Measurements from ENCODE around the gene TOX2.

GRCh38 chr20:44051661-44052000 is 137.0 kb downstream of the TOX2 start:
- TF ChIP-seq, protein P1, sequence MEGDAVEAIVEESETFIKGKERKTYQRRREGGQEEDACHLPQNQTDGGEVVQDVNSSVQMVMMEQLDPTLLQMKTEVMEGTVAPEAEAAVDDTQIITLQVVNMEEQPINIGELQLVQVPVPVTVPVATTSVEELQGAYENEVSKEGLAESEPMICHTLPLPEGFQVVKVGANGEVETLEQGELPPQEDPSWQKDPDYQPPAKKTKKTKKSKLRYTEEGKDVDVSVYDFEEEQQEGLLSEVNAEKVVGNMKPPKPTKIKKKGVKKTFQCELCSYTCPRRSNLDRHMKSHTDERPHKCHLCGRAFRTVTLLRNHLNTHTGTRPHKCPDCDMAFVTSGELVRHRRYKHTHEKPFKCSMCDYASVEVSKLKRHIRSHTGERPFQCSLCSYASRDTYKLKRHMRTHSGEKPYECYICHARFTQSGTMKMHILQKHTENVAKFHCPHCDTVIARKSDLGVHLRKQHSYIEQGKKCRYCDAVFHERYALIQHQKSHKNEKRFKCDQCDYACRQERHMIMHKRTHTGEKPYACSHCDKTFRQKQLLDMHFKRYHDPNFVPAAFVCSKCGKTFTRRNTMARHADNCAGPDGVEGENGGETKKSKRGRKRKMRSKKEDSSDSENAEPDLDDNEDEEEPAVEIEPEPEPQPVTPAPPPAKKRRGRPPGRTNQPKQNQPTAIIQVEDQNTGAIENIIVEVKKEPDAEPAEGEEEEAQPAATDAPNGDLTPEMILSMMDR (IDR thresholded peaks at IDR 0.05) = no peak
- TF ChIP-seq POLR2A (IDR thresholded peaks at IDR 0.05) = no peak
